Memory B cell (primary cell): ENCODE data around the gene THRSP.
"Not testable (repeated sequence)": the region's sequence is repeated elsewhere in the genome, so short reads cannot be mapped to it uniquely, and the experiment has no call there.

Experiments
- ATAC-seq: fragments of 150-1000 bp; cut with Tn5 transposase; 2 replicates; pipeline ENCODE4 v1.10.0; 2021; ENCODE audit warnings: low read depth, mild to moderate bottlenecking, moderate library complexity
- DNase-seq, 2 donors: peaks; one replicate each; pipeline ENCODE4 v3.0.0; 2022; ENCODE audit warnings: low spot score in 2 of 2
- H3K27ac Mint-ChIP-seq: one replicate; pipeline ENCODE4 v1.8.0; 2022; ENCODE audit warnings: mild to moderate bottlenecking, moderate library complexity, mixed read lengths
- H3K27me3 Mint-ChIP-seq: one replicate; pipeline ENCODE4 v1.8.0; 2022; ENCODE audit warnings: mixed read lengths
- H3K36me3 Mint-ChIP-seq: one replicate; pipeline ENCODE4 v1.8.0; 2022; ENCODE audit warnings: mild to moderate bottlenecking, mixed read lengths
- H3K4me1 Mint-ChIP-seq: one replicate; pipeline ENCODE4 v1.8.0; 2022; ENCODE audit warnings: mixed read lengths
- H3K4me3 Mint-ChIP-seq: one replicate; pipeline ENCODE4 v1.8.0; 2022; ENCODE audit warnings: mild to moderate bottlenecking, moderate library complexity, mixed read lengths
- H3K9me3 Mint-ChIP-seq: one replicate; pipeline ENCODE4 v1.8.0; 2022; ENCODE audit warnings: mixed read lengths

THRSP gene, protein sequence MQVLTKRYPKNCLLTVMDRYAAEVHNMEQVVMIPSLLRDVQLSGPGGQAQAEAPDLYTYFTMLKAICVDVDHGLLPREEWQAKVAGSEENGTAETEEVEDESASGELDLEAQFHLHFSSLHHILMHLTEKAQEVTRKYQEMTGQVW

DNA sequence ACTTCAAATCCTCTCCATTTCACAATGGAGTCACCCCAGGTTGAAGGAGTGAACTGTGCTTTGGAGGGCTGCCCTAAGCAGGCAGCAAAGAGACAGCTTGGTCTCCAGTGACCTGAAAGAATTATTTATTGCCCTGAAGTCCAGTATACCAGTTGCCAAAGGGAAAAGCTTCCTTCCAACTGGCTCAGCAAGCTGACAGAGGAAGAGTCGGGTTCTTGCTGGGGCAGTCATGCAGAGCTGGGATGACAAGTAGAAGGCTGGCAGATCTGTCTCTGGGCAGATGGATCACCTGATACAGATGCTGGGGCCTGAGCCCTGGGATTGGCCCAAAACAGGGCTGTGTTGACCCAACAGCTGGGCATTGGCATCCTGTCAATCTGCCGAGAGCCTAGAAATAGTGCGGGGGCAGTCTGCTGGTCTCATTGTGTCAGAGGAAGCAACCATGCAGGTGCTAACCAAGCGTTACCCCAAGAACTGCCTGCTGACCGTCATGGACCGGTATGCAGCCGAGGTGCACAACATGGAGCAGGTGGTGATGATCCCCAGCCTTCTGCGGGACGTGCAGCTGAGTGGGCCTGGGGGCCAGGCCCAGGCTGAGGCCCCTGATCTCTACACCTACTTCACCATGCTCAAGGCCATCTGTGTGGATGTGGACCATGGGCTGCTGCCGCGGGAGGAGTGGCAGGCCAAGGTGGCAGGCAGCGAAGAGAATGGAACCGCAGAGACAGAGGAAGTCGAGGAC lies at the start of gene THRSP:
Gene THRSP, plus strand, starts transcription at position 422 of the 742 bp plus-strand sequence. Its CDS starts 21 bp downstream, at position 443.
- no peak within 1 kb of the TSS for H3K4me3 Mint-ChIP-seq
- DNase-seq, result no peak
- H3K9me3 Mint-ChIP-seq, result no peaks in the 10 kb centered on the region
- no peak within 1 kb of the TSS for H3K27ac Mint-ChIP-seq
- no peak for ATAC-seq
- H3K27me3 Mint-ChIP-seq, result no peaks in the 10 kb centered on the region
- peaks cover 15% of the 10 kb centered on the region for H3K36me3 Mint-ChIP-seq
- H3K4me1 Mint-ChIP-seq, result no peaks in the 10 kb centered on the region

DNA sequence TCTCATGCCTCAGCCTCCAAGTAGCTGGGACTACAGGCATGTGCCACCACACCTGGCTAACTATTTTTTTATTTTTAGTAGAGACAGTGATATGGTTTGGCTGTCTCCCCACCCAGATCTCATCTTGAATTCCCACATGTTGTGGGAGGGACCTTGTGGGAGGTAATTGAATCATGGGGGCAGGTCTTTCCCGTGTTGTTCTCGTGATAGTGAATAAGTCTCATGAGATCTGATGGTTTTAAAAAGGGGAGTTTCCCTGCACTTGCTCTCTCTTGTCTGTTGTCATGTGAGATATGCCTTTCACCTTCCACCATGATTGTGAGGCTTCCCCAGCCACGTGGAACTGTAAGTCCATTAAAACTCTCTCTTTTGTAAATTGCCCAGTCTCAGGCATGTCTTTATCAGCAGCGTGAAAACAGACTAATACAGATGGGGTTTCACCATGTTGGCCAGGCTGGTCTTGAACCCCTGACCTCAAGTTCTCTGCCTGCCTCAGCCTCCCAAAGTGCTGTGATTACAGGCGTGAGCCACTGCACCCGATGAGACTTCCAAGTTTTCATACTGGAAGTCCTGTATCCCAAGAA lies 48.6 kb upstream of the THRSP start:
- not testable (repeated sequence) for H3K27ac Mint-ChIP-seq, H3K27me3 Mint-ChIP-seq, ATAC-seq, DNase-seq, H3K4me1 Mint-ChIP-seq, H3K9me3 Mint-ChIP-seq, H3K4me3 Mint-ChIP-seq, H3K36me3 Mint-ChIP-seq

DNA sequence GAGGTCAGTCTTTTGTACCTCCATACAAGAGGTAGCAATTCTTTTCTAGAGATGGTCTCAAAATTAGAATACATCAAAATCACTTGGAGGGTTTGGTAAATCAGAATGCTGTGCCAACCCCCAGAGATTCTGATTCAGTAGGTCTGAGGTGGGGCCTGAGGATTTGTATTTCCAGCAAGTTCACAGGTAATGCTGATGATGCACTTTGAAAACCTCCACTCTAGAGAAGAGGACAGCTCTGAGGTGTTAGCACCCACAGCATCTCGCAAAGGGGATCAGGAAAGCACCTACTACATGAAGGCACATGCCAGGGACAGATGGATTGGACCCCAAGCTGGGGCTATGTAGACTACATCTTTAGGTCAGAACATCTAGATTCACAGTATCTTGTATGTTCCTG lies 47.8 kb upstream of the THRSP start:
- no peak for DNase-seq
- Mint-ChIP-seq H3K27ac (no peak overlapping the region), H3K4me3 (no peak overlapping the region), H3K36me3 (no peaks in the 10 kb centered on the region), H3K9me3 (no peaks in the 10 kb centered on the region), H3K4me1 (peaks cover 7% of the 10 kb centered on the region), H3K27me3 (peaks cover 7% of the 10 kb centered on the region)
- ATAC-seq, result no peak

DNA sequence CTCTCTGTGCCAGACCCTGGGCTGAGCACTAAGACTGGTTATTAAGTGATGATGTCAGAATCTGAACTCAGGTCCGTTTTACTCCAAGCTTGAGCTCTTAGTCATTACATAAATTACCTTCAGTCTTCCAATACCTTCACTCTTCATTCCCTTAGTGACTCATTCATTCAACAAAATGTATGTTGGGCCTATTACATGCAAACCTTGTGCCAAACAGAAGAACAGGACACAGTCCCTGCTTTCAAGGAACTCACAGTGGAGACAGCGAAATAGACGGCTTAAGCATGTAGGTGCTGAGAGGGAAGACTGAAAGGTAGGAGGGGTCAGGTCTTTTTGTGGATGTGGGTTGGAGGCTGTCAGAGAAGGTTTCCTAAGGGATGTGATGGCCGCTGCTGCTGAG lies 43.9 kb upstream of the THRSP start:
- DNase-seq (no peak), ATAC-seq (no peak)
- Mint-ChIP-seq H3K36me3 (no peaks in the 10 kb centered on the region), H3K9me3 (no peaks in the 10 kb centered on the region), H3K27ac (no peak overlapping the region), H3K27me3 (peaks cover 17% of the 10 kb centered on the region), H3K4me1 (peaks cover 10% of the 10 kb centered on the region), H3K4me3 (no peak overlapping the region)

DNA sequence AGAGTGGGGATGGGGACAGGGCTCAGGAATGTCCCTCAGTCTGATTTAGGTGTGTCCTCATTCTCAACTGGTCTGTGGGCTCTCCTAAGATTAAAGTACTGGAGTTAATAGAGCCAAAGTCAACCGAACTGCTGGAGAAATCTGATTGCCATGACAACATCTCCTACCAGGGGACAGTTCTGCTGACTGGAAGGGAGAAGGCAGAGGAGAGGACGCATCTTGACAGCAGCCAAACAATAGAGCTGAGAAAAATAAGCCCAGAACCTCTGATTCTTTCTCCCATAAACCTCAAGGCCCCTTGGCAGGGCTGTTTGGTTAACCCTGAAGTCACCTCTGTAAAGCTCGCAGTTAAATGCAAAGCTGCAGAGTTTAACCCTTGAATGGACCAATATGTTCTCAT lies 43.4 kb upstream of the THRSP start:
- DNase-seq (no peak), ATAC-seq (no peak)
- H3K9me3 Mint-ChIP-seq, result no peaks in the 10 kb centered on the region
- no peaks in the 10 kb centered on the region for H3K36me3 Mint-ChIP-seq
- H3K4me1 Mint-ChIP-seq, result peaks cover 10% of the 10 kb centered on the region
- no peak overlapping the region for H3K27ac Mint-ChIP-seq
- H3K4me3 Mint-ChIP-seq, result no peak overlapping the region
- peaks cover 15% of the 10 kb centered on the region for H3K27me3 Mint-ChIP-seq

DNA sequence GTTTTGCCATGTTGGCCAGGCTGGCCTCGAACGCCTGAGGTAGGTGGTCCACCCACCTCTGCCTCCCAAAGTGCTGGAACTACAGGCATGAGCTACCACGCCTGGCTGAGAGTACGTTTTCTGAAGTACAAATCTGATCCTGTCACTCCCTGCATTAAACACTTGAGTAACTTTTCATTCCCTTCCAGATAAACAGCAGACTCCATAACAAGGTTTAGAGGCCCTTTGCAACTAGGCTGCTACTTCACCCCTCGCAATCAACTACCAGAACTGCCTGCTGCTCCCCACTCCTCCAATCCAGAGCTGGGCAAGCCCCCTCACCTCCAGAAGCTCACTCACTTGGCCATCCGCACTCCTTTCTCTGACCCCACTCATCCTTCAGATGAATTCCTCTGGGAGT lies 42.0 kb upstream of the THRSP start:
- Mint-ChIP-seq H3K4me3 (no peak overlapping the region), H3K27me3 (peaks cover 15% of the 10 kb centered on the region), H3K27ac (no peak overlapping the region), H3K36me3 (no peaks in the 10 kb centered on the region), H3K4me1 (peaks cover 3% of the 10 kb centered on the region), H3K9me3 (no peaks in the 10 kb centered on the region)
- no peak for DNase-seq
- ATAC-seq, result no peak

DNA sequence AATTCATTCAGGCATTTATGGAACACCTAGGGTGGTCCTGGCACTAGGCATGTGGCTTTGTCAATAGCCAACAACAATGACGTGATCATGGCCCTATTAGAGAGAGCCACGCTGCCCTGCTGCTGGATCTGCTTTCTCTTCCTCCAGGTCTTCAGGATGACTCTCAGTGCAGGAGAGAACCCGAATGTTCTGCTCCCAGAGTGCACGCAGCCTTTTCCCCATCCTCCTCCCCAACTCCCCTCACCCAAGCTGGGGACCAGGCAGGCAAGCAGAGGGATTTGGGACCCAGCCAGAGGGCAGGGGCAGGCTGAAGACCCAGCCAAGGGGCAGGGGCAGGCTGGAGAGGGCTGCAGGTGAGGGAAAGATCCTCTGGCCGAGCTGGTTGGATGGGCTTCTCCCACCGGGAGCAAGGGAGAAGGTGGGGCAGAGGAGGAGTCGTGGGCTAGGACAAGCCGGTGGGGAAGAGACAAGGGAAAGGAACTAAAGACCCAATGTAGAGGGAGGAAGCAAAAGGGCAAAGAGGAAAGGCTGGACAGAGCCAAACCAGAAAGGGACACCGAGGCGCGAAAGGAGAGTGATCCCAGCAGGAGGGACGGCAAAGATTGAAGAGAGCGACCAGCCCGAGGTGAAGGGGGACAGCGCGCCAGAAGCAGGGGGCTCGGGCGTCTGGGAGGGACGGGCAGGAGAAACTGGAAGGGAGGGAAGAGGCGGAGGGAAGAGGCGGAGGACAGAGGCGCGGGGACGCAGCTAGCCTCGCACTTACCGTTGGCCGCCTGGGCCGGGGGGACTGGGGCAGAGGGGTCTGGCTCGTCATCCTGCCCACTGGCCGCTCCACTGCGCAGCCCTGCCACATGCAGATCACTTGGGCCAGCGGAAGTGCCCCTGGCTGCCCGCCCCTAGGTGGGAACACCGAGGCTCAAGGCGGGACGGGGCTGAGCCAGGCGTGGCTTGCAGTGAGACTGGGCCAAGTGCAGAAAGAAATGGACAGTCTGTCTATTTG lies 41.0 kb upstream of the THRSP start, which contains the start of gene KCTD14:
Gene KCTD14, minus strand, starts transcription at position 880 of the 1,000 bp plus-strand sequence. Its CDS starts 27 bp downstream, at position 853.
- H3K27ac Mint-ChIP-seq, result no peak within 1 kb of the TSS
- no peak for ATAC-seq

DNA sequence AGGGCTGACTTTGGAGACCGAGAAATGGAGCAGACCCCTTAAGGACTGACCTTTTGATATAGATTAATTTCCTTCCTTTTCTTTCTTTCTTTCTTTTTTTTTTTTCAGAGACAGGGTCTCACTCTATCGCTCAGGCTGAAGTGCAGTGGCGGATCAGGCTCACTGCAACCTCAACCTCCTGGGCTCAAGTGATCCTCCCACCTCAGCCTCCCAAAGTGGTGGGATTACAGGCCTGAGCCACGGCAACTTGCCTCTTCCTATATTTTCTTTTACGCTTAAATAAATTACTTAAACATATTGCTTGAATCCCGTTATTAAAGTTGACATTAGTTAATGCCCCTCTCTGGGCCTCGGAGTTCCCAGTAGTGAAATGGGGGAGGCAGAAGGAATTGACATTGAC lies 40.2 kb upstream of the THRSP start:
- Mint-ChIP-seq H3K9me3 (peaks cover 2% of the 10 kb centered on the region), H3K27me3 (peaks cover 15% of the 10 kb centered on the region), H3K36me3 (no peaks in the 10 kb centered on the region), H3K4me3 (no peak overlapping the region), H3K27ac (no peak overlapping the region), H3K4me1 (peaks cover 3% of the 10 kb centered on the region)
- ATAC-seq (no peak), DNase-seq (no peak)

More for the DNA sequence above, 41.0 kb upstream of the THRSP start, which contains the start of gene KCTD14:
- Mint-ChIP-seq H3K9me3 (peaks cover under 1% of the 10 kb centered on the region), H3K27me3 (peaks cover 16% of the 10 kb centered on the region), H3K4me1 (peaks cover 3% of the 10 kb centered on the region), H3K36me3 (no peaks in the 10 kb centered on the region), H3K4me3 (no peak within 1 kb of the TSS)
- no peak for DNase-seq

DNA sequence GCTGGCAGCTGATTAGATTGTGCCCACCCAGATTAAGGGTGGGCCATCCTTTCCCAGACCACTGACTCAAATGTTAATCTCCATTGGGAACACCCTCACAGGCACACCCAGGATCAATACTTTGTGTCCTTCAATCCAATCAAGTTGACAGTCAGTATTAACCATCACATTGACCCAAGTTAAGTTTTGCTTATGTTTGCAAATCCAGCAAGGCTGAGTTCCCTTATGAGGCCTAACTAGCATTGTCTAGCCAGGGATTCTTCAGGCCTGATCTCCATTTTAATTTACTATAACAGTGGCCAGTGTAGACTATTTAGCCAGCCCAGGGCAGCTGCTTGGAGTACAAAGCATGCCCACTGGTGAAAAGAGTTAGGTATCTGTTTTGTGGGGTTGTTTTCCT lies 38.3 kb upstream of the THRSP start:
- Mint-ChIP-seq H3K4me1 (peaks cover 3% of the 10 kb centered on the region), H3K27ac (no peak overlapping the region), H3K4me3 (no peak overlapping the region), H3K27me3 (peaks cover 15% of the 10 kb centered on the region), H3K36me3 (no peaks in the 10 kb centered on the region), H3K9me3 (peaks cover 2% of the 10 kb centered on the region)
- ATAC-seq (no peak), DNase-seq (no peak)

DNA sequence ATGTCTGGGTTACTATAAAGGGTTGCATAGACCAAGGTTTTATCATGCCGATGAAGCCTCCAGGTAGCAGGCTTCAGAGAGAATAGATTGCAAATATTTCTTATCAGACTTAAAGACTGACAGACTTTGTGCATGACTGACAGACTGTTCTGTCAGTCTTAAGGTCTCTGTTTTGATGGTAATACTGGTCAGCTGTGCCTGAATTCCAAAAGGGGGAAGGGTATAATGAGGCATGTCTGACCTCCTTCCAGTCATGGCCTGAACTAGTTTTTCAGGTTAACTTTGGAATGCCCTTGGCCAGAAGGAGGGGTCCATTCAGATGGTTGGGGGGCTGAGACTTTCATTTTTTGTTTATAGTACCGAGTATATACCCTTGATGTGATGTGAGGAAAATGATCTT lies 35.9 kb upstream of the THRSP start:
- no peak overlapping the region for H3K27ac Mint-ChIP-seq
- ATAC-seq (no peak), DNase-seq (no peak)
- peaks cover 2% of the 10 kb centered on the region for H3K9me3 Mint-ChIP-seq
- H3K4me3 Mint-ChIP-seq, result no peak overlapping the region
- peaks cover 4% of the 10 kb centered on the region for H3K27me3 Mint-ChIP-seq
- H3K4me1 Mint-ChIP-seq, result peaks cover 3% of the 10 kb centered on the region
- no peaks in the 10 kb centered on the region for H3K36me3 Mint-ChIP-seq

DNA sequence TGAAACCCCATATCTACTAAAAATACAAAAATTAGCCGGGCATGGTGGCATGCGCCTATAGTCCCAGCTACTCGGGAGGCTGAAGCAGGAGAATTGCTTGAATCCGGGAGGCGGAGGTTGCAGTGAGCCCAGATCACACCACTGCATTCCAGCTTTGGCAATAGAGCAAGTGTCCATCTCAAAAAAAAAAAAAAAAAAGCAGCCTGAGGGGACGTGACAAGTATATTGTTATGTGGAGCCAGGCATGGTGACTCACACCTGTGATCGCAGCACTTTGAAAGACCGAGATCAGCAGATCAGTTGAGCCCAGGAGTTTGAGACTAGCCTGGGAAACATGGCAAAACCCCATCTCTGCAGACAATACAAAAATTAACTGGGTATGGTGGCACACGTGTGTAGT lies 35.2 kb upstream of the THRSP start:
- not testable (repeated sequence) for DNase-seq, H3K27ac Mint-ChIP-seq, H3K4me1 Mint-ChIP-seq, ATAC-seq, H3K4me3 Mint-ChIP-seq, H3K36me3 Mint-ChIP-seq, H3K9me3 Mint-ChIP-seq, H3K27me3 Mint-ChIP-seq

DNA sequence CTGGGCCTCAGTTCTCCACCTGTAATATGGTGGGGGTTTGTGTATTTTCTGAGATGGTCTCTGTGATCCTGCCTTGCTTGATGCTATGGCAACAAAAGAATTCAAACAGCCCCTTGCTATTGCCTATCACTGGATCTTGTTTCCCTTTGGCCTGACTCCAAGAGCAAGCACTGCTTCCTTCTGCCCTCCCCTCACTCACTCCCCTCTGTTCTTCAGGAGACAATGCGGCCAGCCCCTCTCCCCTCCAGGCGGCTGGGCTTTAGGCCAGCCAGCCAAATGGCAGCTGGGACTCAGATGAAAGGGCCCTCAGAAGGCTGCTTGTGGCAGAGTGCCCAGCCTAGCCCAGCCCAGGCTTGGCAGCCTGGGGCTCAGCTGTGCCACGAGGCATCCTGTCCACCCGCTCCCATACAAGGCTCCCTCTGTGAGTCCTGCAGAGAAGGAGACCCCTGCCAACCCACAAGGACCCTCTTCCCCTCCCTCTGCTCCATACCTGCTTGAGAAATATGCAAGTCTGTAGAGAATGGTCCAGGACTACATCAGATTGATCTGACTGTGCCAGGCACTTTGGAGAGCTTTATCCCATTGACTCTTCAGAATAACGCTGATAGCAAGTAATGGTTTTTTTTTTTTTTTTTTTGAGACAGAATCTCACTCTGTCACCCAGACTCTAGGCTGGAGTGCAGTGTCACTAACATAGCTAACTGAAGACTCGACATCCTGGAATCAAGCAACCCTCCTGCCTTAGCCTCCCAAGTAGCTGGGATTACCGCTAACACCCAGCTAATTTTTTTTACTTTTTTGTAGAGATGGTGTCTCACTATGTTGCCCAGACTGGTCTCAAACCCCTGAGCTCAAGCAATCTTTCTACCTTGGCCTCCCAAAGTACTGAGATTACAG lies 33.0 kb upstream of the THRSP start:
- Mint-ChIP-seq H3K27me3 (peaks cover 5% of the 10 kb centered on the region), H3K27ac (no peak overlapping the region), H3K4me3 (no peak overlapping the region), H3K36me3 (no peaks in the 10 kb centered on the region), H3K9me3 (peaks cover 2% of the 10 kb centered on the region), H3K4me1 (peaks cover 7% of the 10 kb centered on the region)
- no peak for DNase-seq
- ATAC-seq, result no peak

DNA sequence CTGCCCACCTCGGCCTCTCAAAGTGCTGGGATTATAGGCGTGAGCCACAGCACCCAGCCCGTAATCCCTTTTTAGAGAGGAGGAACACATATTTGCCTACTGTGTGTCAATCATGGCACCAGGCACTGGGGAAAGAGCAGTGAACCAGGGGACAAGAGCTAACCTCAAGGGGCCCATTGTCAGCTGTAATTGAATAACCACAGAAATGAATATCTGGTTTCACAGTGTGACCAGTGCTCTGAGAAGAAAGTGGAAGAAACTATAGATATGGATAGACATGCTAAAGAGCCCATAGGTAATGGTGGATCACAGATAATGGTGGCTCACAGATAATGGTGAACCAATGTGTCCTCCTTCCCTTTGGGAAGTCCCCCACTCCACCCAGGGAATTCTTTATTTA lies 32.0 kb upstream of the THRSP start:
- Mint-ChIP-seq H3K4me1 (peaks cover 7% of the 10 kb centered on the region), H3K27me3 (peaks cover 5% of the 10 kb centered on the region), H3K36me3 (no peaks in the 10 kb centered on the region), H3K27ac (no peak overlapping the region), H3K4me3 (no peak overlapping the region), H3K9me3 (peaks cover 2% of the 10 kb centered on the region)
- ATAC-seq (no peak), DNase-seq (no peak)
